Renal cortex interstitium (tissue), 11 donors: ENCODE measurements around the gene DNAJB8. TPM values are rescaled to one million over a fixed set of nuclear protein-coding genes. Genes with fewer than 3 reads are reported as not detected.

Experiments
- DNase-seq, 11 donors: peaks; one replicate each; pipeline ENCODE4 v3.0.0-alpha.2; 2013; ENCODE audit warnings: low read depth in 9 of 11, low spot score in 4 of 11; ENCODE audit errors: extremely low read depth in 1 of 11
- polyA plus RNA-seq, 3 donors: library from polyadenylated mRNA; unstranded; fragments of 120-200 nt; gene quantifications; one replicate each; pipeline ENCODE4 v1.2.1, GENCODE V29; 2013; ENCODE audit not compliant: insufficient read length in 3 of 3

DNAJB8 gene
- polyA plus RNA-seq, 3 donors: not detected

GRCh38 chr3:128471110-128471509, 4.4 kb upstream of the DNAJB8 start:
- no peak for DNase-seq

GRCh38 chr3:128470134-128470899, 3.6 kb upstream of the DNAJB8 start:
- DNase-seq: no peak

DNA sequence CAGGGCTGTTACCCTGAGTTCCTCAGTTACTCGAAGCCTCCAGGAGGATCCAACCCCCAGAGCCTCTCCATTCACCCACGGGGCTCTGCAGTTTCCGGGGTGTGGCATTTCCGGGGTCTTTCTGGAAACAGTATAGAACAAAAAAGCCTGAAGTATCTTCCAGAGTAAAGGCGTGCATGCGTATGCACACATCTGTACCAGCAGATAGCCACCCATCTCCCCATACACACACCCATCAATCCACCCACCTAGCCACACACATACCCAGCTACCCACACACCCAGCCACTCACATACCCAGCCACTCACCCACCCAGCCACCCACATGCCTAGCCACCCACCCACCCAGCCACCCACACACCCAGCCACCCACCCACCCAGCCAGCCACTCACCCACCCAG, 2.9 kb upstream of the DNAJB8 start:
- no peak for DNase-seq

DNA sequence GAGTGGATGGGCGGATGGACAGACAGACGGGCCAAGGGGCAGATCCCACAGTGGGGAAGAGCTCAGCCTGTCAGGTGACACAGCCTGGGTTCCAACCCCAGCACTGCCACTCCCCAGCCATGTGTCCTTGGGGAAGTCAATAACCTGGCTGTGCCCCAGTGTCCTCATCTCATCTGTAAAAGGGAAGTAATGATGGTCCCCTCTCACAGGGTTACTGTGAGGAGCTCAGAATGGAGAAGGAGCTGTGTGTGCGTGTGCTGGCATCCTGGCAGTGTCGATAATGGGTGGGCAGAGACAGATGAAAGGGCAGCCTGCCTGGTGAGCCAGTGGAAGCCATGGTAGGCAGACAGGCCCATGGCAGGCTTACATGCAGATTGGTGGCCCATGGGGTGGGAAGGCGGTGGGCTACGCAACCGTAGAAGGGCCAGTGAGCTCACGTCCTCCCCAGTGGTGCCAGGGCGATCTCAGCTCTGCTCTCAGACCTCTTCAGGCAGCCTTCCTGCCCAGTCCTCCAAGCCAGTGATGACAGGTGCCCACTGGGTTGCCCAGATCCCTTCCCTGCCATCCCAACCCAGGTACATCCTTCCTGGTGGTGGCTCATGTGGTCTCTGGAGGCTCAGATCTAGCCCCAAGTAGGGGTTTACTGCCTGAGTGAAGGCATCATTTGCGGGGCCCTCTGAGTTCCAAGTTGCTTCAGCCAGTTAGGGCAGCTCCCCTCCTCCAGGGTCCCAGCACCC, 2.3 kb upstream of the DNAJB8 start:
- no peak for DNase-seq

DNA sequence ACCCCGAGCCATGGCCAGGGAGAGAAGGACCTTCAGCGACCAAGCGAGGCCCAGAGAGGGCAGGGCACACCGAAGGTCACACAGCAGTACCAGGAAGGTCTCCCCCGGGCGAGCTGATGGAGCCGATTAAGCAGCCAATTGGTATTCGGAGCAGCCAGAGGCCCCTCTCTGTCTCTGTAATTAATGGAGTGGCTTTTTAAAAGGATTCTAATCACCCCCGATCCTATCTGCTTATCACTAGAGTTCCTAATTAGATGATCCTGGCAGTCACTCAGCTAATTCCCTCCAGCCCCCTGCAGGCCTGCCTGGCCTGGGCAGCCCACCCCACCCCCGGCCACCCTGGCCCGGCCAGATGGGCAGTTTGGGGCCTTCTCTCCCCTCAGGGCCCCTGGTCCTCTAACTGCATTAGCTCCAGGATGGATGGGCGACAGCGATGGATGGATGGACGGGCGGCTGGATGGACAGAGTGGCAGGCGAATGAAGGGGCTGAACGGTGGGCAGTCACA, 1.6 kb upstream of the DNAJB8 start:
- DNase-seq: no peak

GRCh38 chr3:128464702-128465101, 2.0 kb downstream of the DNAJB8 start:
- DNase-seq: no peak

- no peak for DNase-seq
Observed at GRCh38 chr3:128464188-128464587, 2.5 kb downstream of the DNAJB8 start.

DNA sequence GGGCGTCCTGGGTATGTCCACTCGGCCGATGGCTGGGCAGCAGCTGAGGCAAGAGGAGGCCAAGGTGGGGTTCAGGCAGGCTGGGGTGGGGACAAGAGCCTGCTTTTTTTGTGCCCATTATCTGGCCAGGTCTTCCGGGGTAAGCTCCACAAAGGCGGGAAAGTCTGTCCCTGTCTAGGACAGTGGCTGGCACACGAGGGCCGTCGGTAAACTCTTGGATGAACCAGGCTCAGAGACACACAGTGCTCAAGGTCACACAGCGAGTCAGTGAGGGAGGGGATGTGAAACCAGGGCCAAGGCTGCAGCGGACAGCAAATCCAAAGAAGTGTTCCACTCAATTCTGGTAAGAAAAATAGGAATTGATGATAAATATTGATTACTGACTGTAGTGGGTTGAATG, 2.9 kb downstream of the DNAJB8 start:
- DNase-seq: no peak

GRCh38 chr3:128463354-128463753, 3.3 kb downstream of the DNAJB8 start:
- DNase-seq: no peak

- no peak for DNase-seq
Observed at GRCh38 chr3:128462931-128463330, 3.8 kb downstream of the DNAJB8 start.

GRCh38 chr3:128462341-128462910, 4.3 kb downstream of the DNAJB8 start:
- no peak for DNase-seq

DNA sequence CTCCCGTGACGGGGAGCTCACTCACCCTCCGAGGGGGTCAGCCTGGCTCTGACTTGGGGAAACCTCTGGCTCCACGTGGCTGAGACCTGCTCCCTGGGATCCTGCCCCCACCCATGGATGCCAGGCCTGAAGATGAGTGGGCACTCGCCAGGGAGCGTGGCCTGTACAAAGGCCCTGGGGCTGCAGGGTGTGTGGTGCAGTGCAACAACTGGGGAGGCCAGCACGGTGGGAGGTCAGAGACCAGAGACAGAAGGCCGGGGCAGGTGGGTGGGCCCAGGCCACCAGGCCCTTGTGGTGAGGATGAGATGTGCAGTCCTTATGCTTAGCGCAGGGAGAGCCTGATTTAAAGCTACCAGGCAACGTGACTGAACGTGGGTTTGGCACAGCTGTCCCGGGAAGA, 5.0 kb downstream of the DNAJB8 start:
- no peak for DNase-seq

- no peak for DNase-seq
Observed at GRCh38 chr3:128459461-128459820, 7.2 kb downstream of the DNAJB8 start.

DNA sequence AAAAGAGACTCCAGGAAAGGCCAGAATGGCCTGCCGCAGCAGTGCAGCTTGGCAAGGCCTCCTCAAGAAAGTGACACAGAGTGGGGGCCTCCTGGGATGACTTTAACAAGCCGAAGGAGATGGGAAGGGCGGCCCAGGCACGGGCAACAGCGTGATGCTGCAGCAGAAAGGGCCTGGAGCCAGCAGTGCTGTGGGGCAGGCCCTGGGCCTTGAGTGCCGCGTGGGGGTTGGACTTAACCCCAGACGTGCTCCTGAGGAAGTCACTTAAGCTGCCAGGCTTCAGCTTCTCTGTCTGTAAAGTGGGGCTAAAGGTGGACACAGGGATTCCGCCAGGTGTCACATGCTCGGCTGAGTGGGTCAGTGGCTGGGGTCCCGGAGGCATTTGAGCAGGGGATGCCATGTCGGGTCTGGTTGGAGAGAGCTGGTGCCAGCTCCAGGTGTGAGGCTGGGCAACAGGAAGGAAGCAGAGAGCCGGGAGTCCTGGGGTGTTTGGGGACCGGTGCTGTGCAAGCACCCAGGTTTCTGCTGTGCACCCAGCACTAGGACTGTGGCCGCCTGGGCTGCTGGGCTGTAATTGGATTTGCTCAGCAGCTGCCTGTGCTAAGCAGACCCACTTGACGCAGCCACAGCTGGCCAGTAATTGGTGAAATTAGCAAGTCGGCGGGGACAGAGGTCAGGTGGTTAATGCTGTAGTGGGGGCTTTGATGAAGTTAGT, 7.8 kb downstream of the DNAJB8 start:
- DNase-seq: no peak

GRCh38 chr3:128457937-128458336, 8.8 kb downstream of the DNAJB8 start:
- DNase-seq: no peak

DNA sequence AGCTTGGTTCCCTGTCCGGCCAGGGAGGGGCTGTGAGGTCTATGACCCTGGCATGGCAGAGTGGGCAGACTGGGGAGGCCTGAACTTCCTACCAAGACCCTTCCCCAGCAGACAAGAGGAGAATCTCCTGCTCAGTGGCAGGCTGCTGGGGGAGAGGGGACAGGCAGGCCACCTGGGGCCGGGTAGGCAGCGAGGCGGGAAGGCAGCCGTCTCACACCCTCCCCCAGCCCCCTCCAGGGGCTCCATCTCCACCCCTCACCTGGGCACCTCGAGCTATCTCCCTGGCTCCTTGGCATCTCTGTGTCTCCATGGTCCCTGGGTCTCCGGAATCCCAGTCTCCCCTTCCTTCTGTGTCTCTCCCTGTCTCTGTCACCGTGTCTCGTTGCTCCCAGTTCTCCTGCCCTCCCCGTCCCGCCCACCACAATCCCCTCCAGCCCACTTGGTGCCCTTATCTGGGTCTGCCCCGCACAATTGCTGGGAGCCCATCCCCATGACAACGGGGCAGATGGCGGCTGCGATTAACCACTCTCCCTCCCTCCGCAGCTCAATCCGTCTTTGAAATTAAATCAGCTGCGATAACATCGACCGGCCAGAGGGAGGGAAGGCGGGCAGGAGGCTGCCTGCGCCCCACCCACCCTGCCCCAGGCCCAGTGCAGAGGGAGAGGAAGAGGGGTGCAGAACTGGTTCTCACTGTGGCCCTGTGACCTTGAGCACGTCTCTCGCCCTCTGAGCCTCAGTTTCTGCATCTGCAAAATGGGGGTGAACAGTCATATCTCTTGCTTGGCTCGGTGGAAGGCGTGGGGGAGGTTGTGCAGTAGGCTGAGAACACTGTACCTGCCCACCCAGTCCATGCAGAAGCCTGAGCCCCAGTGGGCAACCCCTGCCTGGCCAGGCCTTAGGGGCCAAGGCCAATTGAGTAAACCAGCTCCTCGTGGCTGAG, 9.6 kb downstream of the DNAJB8 start:
- peak in 2 of 11 donors; percentile 15 to 16 for DNase-seq

- DNase-seq: no peak
Observed at GRCh38 chr3:128455786-128456748, 10.6 kb downstream of the DNAJB8 start.
